ENCODE data around the gene NNT. TPM values are rescaled to one million over a fixed set of nuclear protein-coding genes. Genes with fewer than 3 reads are reported as not detected.

Gene NNT
- total and polyA plus RNA-seq, 9 of the 15 experiments (the other 6 are each of a cell fraction or from before 2014, with no cell fraction given): 21.9 to 68.6 (median 42.2) TPM

DNA sequence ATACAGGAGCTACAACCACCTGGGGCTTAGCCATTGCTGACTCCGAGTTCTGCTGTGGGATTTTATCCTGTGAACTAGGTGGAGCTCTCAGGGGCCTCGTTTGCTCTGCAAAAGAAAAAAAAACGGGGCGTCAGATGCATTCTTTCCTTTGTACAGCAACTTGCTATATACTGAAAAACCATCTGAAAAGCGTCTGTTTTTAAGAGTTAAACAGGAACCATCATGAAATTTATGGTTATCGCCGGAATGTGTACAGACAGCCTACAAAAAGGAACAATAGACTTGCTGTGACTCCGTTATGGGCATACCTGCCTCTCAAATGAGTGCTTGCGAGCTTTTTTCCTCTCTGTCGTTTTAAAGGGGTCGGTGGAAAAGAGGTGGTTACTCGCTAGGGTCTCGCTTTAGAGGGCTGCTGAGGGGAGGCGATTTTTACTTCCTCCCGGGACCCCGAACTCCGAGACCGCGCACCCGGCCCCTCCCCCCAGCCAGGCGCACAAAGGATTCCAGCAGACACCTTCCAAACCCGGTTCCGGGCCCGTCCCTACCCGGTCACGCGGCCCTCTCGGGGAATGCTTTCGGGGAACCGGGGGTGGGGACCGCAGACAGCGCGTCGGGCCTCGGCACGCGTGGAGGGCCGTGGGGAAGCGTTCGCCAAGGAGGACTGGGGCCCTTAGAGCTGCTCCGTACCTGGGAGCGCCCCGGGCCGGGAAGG, 46.9 kb upstream of the NNT start:
- Histone ChIP-seq H3K9ac (ENCODE audit: insufficient read depth in 1 of 2, low read depth in 2 of 2, low read length in 2 of 2) (peak overlapping the region; percentile 95 to 97), H3K36me3 (ENCODE audit: control insufficient read depth, insufficient read depth, low read length) (peaks cover 46% of the 10 kb centered on the region), H3K27ac (ENCODE audit: extremely low read depth, low read depth, low read length) (peak overlapping the region; percentile 93), H3K9me1 (ENCODE audit: control insufficient read depth, insufficient read depth, low read length) (no peaks in the 10 kb centered on the region), H3K4me1 (replicated peaks in 1 of 2; ENCODE audit: control insufficient read depth in 2 of 2, insufficient read depth in 2 of 2, low read length in 2 of 2) (peaks cover 11 to 21% of the 10 kb centered on the region in 2 experiments), H3K4me2 (ENCODE audit: insufficient read depth, low read length) (peak overlapping the region; percentile 85), H3K9me3 (replicated peaks; ENCODE audit: control insufficient read depth, insufficient read depth, low read depth, low read length) (no peaks in the 10 kb centered on the region), H4K20me1 (replicated peaks; ENCODE audit: control insufficient read depth, insufficient read depth, low read length) (no peaks in the 10 kb centered on the region), H3K79me2 (ENCODE audit: control insufficient read depth, insufficient read depth, low read length) (peaks cover 57% of the 10 kb centered on the region), H3K4me3 (peak overlapping the region; percentile 78), H3K27me3 (ENCODE audit: control insufficient read depth in 2 of 2, insufficient read depth in 2 of 2, low read length in 2 of 2) (no peaks in the 10 kb centered on the region), H2AFZ (ENCODE audit: low read depth, low read length) (peak overlapping the region; percentile 98)
- in situ Hi-C loops (cut with MboI): no loop called here
- WGBS (ENCODE audit: insufficient coverage, low coverage, missing lambda C conversion rate): 1% methylated on average over 43 of the region's 44 CpGs
- BruUV-seq (replicated peaks): TSS peak; percentile 33
- intact Hi-C loops (cut with micrococcal nuclease): loop anchor here (2.0 kb wide), 1 partner anchor 47 kb away; the partner anchor contains the start of gene NNT
- ChIA-PET POLR2A (interaction anchor here (0.9 to 1.4 kb wide), 4 partner anchors 11 to 57 kb away, joined by 3 to 10 read pairs (median 4); no protein-coding TSS in a partner anchor), CTCF (ENCODE audit: low intra/inter-chr PET ratio) (interaction anchor here (0.8 to 0.9 kb wide), 2 partner anchors 42 to 75 kb away, joined by 3 to 4 read pairs; no protein-coding TSS in a partner anchor)
- ATAC-seq (peak; percentile 55), DNase-seq (ENCODE audit: extremely low read depth in 1 of 4, low spot score in 3 of 4) (peak; percentile 71 to 72 (median 72)), FAIRE-seq (peak; percentile 11)
- TF ChIP-seq MCM3 (IDR thresholded peaks at IDR 0.05) (no peak), DIDO1 (tag; IDR thresholded peaks at IDR 0.05; ENCODE audit: low read depth) (no peak), NR3C1 (CRISPR knock-in tag; IDR thresholded peaks at IDR 0.05) (peak; percentile 84; the same call in 1 of the 2 replicates), FOXK1 (CRISPR knock-in tag; IDR thresholded peaks at IDR 0.05; ENCODE audit: borderline replicate concordance) (peak; percentile 17; the same call in 1 of the 2 replicates), SAFB (IDR thresholded peaks at IDR 0.05; ENCODE audit: borderline replicate concordance, low read depth, low read length) (peak; percentile 85), ZNF384 (IDR thresholded peaks at IDR 0.05; ENCODE audit: low read depth, low read length) (peak; percentile 51; the same call in 1 of the 2 replicates), RBBP5 (IDR thresholded peaks at IDR 0.05; ENCODE audit: borderline replicate concordance, insufficient read depth, low read length, poor library complexity, severe bottlenecking) (peak; percentile 9), SP1 (CRISPR knock-in tag; IDR thresholded peaks at IDR 0.05) (peak; percentile 12; the same call in 1 of the 2 replicates), ZNF583 (CRISPR knock-in tag; IDR thresholded peaks at IDR 0.05) (peak; percentile 52; the same call in 1 of the 2 replicates), ZNF174 (CRISPR knock-in tag; IDR thresholded peaks at IDR 0.05) (no peak), SIN3A (IDR thresholded peaks at IDR 0.05; ENCODE audit: borderline replicate concordance in 2 of 2, control insufficient read depth in 1 of 2, low read depth in 2 of 2, low read length in 2 of 2) (0 out of 4 replicates have a peak, but pooled peaks of 1 of the 2 experiments have one; percentile 32), FOXJ2 (tag; IDR thresholded peaks at IDR 0.05) (no peak), MIER1 (IDR thresholded peaks at IDR 0.05; ENCODE audit: low read depth) (peak; percentile 4; the same call in 1 of the 2 replicates)
- TF ChIP-seq, protein P1, sequence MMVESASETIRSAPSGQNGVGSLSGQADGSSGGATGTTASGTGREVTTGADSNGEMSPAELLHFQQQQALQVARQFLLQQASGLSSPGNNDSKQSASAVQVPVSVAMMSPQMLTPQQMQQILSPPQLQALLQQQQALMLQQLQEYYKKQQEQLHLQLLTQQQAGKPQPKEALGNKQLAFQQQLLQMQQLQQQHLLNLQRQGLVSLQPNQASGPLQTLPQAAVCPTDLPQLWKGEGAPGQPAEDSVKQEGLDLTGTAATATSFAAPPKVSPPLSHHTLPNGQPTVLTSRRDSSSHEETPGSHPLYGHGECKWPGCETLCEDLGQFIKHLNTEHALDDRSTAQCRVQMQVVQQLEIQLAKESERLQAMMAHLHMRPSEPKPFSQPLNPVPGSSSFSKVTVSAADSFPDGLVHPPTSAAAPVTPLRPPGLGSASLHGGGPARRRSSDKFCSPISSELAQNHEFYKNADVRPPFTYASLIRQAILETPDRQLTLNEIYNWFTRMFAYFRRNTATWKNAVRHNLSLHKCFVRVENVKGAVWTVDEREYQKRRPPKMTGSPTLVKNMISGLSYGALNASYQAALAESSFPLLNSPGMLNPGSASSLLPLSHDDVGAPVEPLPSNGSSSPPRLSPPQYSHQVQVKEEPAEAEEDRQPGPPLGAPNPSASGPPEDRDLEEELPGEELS (CRISPR knock-in tag; IDR thresholded peaks at IDR 0.05; ENCODE audit: borderline replicate concordance): 0 out of 2 replicates have a peak, but pooled peaks have one; percentile 40
- TF ChIP-seq, protein P2, sequence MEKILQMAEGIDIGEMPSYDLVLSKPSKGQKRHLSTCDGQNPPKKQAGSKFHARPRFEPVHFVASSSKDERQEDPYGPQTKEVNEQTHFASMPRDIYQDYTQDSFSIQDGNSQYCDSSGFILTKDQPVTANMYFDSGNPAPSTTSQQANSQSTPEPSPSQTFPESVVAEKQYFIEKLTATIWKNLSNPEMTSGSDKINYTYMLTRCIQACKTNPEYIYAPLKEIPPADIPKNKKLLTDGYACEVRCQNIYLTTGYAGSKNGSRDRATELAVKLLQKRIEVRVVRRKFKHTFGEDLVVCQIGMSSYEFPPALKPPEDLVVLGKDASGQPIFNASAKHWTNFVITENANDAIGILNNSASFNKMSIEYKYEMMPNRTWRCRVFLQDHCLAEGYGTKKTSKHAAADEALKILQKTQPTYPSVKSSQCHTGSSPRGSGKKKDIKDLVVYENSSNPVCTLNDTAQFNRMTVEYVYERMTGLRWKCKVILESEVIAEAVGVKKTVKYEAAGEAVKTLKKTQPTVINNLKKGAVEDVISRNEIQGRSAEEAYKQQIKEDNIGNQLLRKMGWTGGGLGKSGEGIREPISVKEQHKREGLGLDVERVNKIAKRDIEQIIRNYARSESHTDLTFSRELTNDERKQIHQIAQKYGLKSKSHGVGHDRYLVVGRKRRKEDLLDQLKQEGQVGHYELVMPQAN (IDR thresholded peaks at IDR 0.05; ENCODE audit: borderline replicate concordance): 0 out of 2 replicates have a peak, but pooled peaks have one; percentile 59
- TF ChIP-seq, protein P3, sequence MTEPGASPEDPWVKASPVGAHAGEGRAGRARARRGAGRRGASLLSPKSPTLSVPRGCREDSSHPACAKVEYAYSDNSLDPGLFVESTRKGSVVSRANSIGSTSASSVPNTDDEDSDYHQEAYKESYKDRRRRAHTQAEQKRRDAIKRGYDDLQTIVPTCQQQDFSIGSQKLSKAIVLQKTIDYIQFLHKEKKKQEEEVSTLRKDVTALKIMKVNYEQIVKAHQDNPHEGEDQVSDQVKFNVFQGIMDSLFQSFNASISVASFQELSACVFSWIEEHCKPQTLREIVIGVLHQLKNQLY (CRISPR knock-in tag; conservative IDR thresholded peaks at IDR 0.05): 0 out of 4 replicates have a peak, but pooled peaks of 1 of the 2 experiments have one; percentile 66

All from K562 (cell line).